G401.6 (cell line): ENCODE measurements around the gene EDARADD.
A peak's percentile ranks its signal among the peaks of the same experiment; 100 is the strongest.

Experiments
- FAIRE-seq: peaks from 2 replicates; lab custom pipeline; 2012; peaks lifted over from hg19 to GRCh38; lab: Jason Lieb, UNC

Gene EDARADD

GRCh38 chr1:236516929-236517704, 123.0 kb downstream of the EDARADD start:
- FAIRE-seq = no peak

- no peak for FAIRE-seq
Measured at GRCh38 chr1:236518322-236518721, 124.2 kb downstream of the EDARADD start.

- FAIRE-seq = no peak
Measured at GRCh38 chr1:236520445-236521005, 126.4 kb downstream of the EDARADD start.

- FAIRE-seq = no peak
Measured at GRCh38 chr1:236522937-236523703, 129.0 kb downstream of the EDARADD start.

- FAIRE-seq = no peak
Measured at GRCh38 chr1:236523704-236524141, 129.6 kb downstream of the EDARADD start, which contains the start of gene LGALS8. Gene LGALS8, plus strand, starts transcription at chr1:236523982. Its CDS starts 2,089 bp downstream, at chr1:236526071.

GRCh38 chr1:236524142-236524894, 130.2 kb downstream of the EDARADD start:
- peak; percentile 37 for FAIRE-seq

- FAIRE-seq = no peak
Measured at GRCh38 chr1:236524895-236525184, 130.8 kb downstream of the EDARADD start.

GRCh38 chr1:236526079-236526478, 132.0 kb downstream of the EDARADD start:
- FAIRE-seq = no peak

- FAIRE-seq = no peak
Measured at GRCh38 chr1:236530286-236530685, 136.2 kb downstream of the EDARADD start.

- FAIRE-seq = no peak
Measured at GRCh38 chr1:236530959-236531358, 136.9 kb downstream of the EDARADD start.

- FAIRE-seq = no peak
Measured at GRCh38 chr1:236532850-236533249, 138.8 kb downstream of the EDARADD start.

GRCh38 chr1:236534151-236534651, 140.1 kb downstream of the EDARADD start:
- no peak for FAIRE-seq
